WTC11 (cell line): ENCODE results near the gene VARS2. TPM values are rescaled to one million over a fixed set of nuclear protein-coding genes. Genes with fewer than 3 reads are reported as not detected.

Source experiments
- ATAC-seq: fragments of 200-7000 bp; cut with Tn5 transposase; 2 replicates; pipeline ENCODE4 v1.10.0; 2021; ENCODE audit warnings: mild to moderate bottlenecking, moderate library complexity
- CTCF ChIA-PET: fragments of 300-600 bp; sonication (Branson Sonifier 250); formaldehyde crosslinking; loops from one replicate; lab custom pipeline; 2021; ENCODE audit warnings: antibody characterized with exemption; lab: Charles Lee
- POLR2A ChIA-PET: fragments of 350-600 bp; sonication (Branson Sonifier 250); formaldehyde crosslinking; loops from one replicate; lab custom pipeline; 2021; ENCODE audit warnings: antibody characterized with exemption; lab: Charles Lee
- DNase-seq: peaks from one replicate; pipeline ENCODE4 v3.0.0; 2021; ENCODE audit warnings: low spot score
- H3K27ac Mint-ChIP-seq: 2 replicates; pipeline ENCODE4 v1.8.0; 2021; ENCODE audit warnings: mixed read lengths
- H3K27me3 Mint-ChIP-seq: 2 replicates; pipeline ENCODE4 v1.8.0; 2021; ENCODE audit warnings: low read depth, mild to moderate bottlenecking, moderate library complexity, mixed read lengths
- H3K36me3 Mint-ChIP-seq: 2 replicates; pipeline ENCODE4 v1.8.0; 2021; ENCODE audit warnings: mixed read lengths
- H3K4me1 Mint-ChIP-seq: 2 replicates; pipeline ENCODE4 v1.8.0; 2022; ENCODE audit warnings: mixed read lengths
- H3K4me3 Mint-ChIP-seq: 2 replicates; pipeline ENCODE4 v1.8.0; 2021; ENCODE audit warnings: mild to moderate bottlenecking, moderate library complexity, mixed read lengths
- H3K9me3 Mint-ChIP-seq: 2 replicates; pipeline ENCODE4 v1.8.0; 2021; ENCODE audit warnings: mixed read lengths
- ATF1 ChIP-seq: sonication (generic); formaldehyde crosslinking; IDR thresholded peaks from 2 replicates; pipeline ENCODE4 v1.8.1; 2023; ENCODE audit warnings: mild to moderate bottlenecking, moderate library complexity, missing genetic modification reagents
- ATF2 ChIP-seq: sonication (generic); formaldehyde crosslinking; IDR thresholded peaks from 2 replicates; pipeline ENCODE4 v1.8.1; 2022; ENCODE audit warnings: low read depth, missing genetic modification reagents, borderline replicate concordance
- CDX4 ChIP-seq: fragments of 250-450 bp; sonication (Bioruptor Pico); IDR thresholded peaks from 2 replicates; pipeline ENCODE4 v1.9.0; 2021; ENCODE audit warnings: moderate library complexity, mild to moderate bottlenecking, inconsistent platforms, borderline replicate concordance
- CREM ChIP-seq: sonication (generic); formaldehyde crosslinking; IDR thresholded peaks from 2 replicates; pipeline ENCODE4 v1.8.1; 2022; ENCODE audit warnings: mild to moderate bottlenecking, missing genetic modification reagents, moderate library complexity
- ELF4 ChIP-seq: sonication (generic); formaldehyde crosslinking; IDR thresholded peaks from 2 replicates; pipeline ENCODE4 v1.8.1; 2022; ENCODE audit warnings: low read depth, mild to moderate bottlenecking, moderate library complexity, missing genetic modification reagents
- FOXP1 ChIP-seq: sonication (generic); formaldehyde crosslinking; IDR thresholded peaks from 2 replicates; pipeline ENCODE4 v1.8.0; 2022; ENCODE audit warnings: missing genetic modification reagents, mild to moderate bottlenecking, moderate library complexity, borderline replicate concordance
- HMGA2 ChIP-seq: fragments of 250-450 bp; sonication (Bioruptor Pico); IDR thresholded peaks from 2 replicates; pipeline ENCODE4 v1.4.0; 2021; ENCODE audit warnings: mild to moderate bottlenecking, moderate library complexity
- MAX ChIP-seq: sonication (generic); formaldehyde crosslinking; IDR thresholded peaks from 2 replicates; pipeline ENCODE4 v1.8.0; 2022; ENCODE audit warnings: mild to moderate bottlenecking, missing genetic modification reagents
- NFE2L1 ChIP-seq: sonication (generic); formaldehyde crosslinking; IDR thresholded peaks from 2 replicates; pipeline ENCODE4 v1.8.1; 2023; ENCODE audit warnings: missing genetic modification reagents
- NR3C1 ChIP-seq: sonication (generic); formaldehyde crosslinking; conservative IDR thresholded peaks from 2 replicates; pipeline ENCODE4 v1.8.1; 2023; ENCODE audit warnings: low read depth, mild to moderate bottlenecking, missing genetic modification reagents
- RELA ChIP-seq: sonication (generic); formaldehyde crosslinking; IDR thresholded peaks from 2 replicates; pipeline ENCODE4 v1.8.1; 2022; ENCODE audit warnings: missing genetic modification reagents, mild to moderate bottlenecking, borderline replicate concordance
- SMAD3 ChIP-seq: sonication (generic); formaldehyde crosslinking; IDR thresholded peaks from 2 replicates; pipeline ENCODE4 v1.8.0; 2022; ENCODE audit warnings: missing genetic modification reagents, mild to moderate bottlenecking, borderline replicate concordance
- SOX15 ChIP-seq: fragments of 250-450 bp; sonication (Bioruptor Pico); IDR thresholded peaks from 2 replicates; pipeline ENCODE4 v1.9.0; 2021; ENCODE audit warnings: mild to moderate bottlenecking
- TEAD4 ChIP-seq: sonication (generic); formaldehyde crosslinking; IDR thresholded peaks from 2 replicates; pipeline ENCODE4 v1.8.0; 2022; ENCODE audit warnings: mild to moderate bottlenecking, missing genetic modification reagents
- ZNF138 ChIP-seq: sonication (generic); formaldehyde crosslinking; conservative IDR thresholded peaks from 2 replicates; pipeline ENCODE4 v1.8.1; 2022; ENCODE audit warnings: mild to moderate bottlenecking, moderate library complexity, missing genetic modification reagents
- ZNF263 ChIP-seq: sonication (generic); formaldehyde crosslinking; IDR thresholded peaks from 2 replicates; pipeline ENCODE4 v1.8.1; 2022; ENCODE audit warnings: low read depth, mild to moderate bottlenecking, moderate library complexity, missing genetic modification reagents
- ZNF281 ChIP-seq: sonication (generic); formaldehyde crosslinking; IDR thresholded peaks from 2 replicates; pipeline ENCODE4 v1.8.0; 2023; ENCODE audit warnings: mild to moderate bottlenecking, missing genetic modification reagents
- ZNF317 ChIP-seq: sonication (generic); formaldehyde crosslinking; IDR thresholded peaks from 2 replicates; pipeline ENCODE4 v1.8.1; 2023; ENCODE audit warnings: low read depth, mild to moderate bottlenecking, moderate library complexity, missing genetic modification reagents, borderline replicate concordance
- ZNF396 ChIP-seq: fragments of 250-450 bp; sonication (Bioruptor Pico); IDR thresholded peaks from 2 replicates; pipeline ENCODE4 v1.8.0; 2021; ENCODE audit warnings: mild to moderate bottlenecking, moderate library complexity, borderline replicate concordance
- ZNF416 ChIP-seq: fragments of 250-450 bp; sonication (Bioruptor Pico); IDR thresholded peaks from 2 replicates; pipeline ENCODE4 v1.9.0; 2021; ENCODE audit warnings: mild to moderate bottlenecking, inconsistent platforms
- ZNF425 ChIP-seq: fragments of 250-450 bp; sonication (Bioruptor Pico); conservative IDR thresholded peaks from 2 replicates; pipeline ENCODE4 v1.9.0; 2021; ENCODE audit warnings: mild to moderate bottlenecking
- ZNF671 ChIP-seq: fragments of 250-450 bp; sonication (Bioruptor Pico); IDR thresholded peaks from 2 replicates; pipeline ENCODE4 v1.8.0; 2021; ENCODE audit warnings: mild to moderate bottlenecking
- total RNA-seq: library from RNA; stranded (reverse); gene quantifications from 3 replicates; pipeline ENCODE4 v1.2.3, GENCODE V29; 2021
- TF ChIP-seq, protein P1 (sequence below): sonication (generic); formaldehyde crosslinking; IDR thresholded peaks from 2 replicates; pipeline ENCODE4 v1.8.1; 2022; ENCODE audit warnings: mild to moderate bottlenecking, missing genetic modification reagents, moderate library complexity, borderline replicate concordance
- TF ChIP-seq, protein P2 (sequence below): sonication (generic); formaldehyde crosslinking; IDR thresholded peaks from 2 replicates; pipeline ENCODE4 v1.8.1; 2022; ENCODE audit warnings: low read depth, mild to moderate bottlenecking, moderate library complexity, missing genetic modification reagents, borderline replicate concordance

VARS2 gene
- total RNA-seq, 1 experiment from 2014 or later = 65.6 TPM

DNA sequence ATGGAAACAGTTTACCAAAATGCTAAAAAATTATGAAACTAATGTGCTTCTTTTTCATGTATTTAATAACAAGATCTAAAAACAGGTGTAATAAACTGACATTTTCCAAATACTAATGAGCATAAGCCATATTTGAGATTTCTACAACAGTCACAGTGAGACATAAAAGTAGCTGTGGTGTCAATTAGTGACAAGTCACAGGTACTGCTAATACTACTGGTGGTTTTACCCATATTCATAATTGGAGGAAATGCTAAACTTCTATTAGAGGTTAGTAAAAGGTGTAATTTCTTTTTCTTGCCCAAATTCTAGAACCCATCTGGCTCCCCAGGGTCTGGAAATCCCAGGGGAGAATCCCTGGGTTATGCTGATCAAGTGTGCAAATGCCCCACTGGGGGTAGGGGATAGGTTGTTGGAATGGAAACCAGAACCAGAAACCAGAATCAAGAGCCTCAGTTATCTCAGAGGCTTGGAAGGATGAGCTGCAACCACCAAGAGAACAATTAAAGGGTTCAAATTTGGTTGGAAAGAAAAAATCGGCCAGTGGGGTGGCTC is 13.1 kb upstream of the VARS2 start:
- ChIA-PET CTCF (interaction anchor here (1.4 to 1.8 kb wide), 2 partner anchors 13 to 72 kb away, joined by 4 to 6 read pairs; partner anchors contain the start of gene VARS2), POLR2A (interaction anchor here (1.0 kb wide), 1 partner anchor 13 kb away, joined by 3 read pairs; the partner anchor contains the start of gene VARS2)
- no peak for DNase-seq
- H3K4me1 Mint-ChIP-seq = no peaks in the 10 kb centered on the region
- TF ChIP-seq SOX15 (CRISPR knock-in tag) = no peak
- TF ChIP-seq ZNF396 (CRISPR knock-in tag) = no peak
- no peak for TF ChIP-seq MAX (CRISPR knock-in tag)
- no peak for TF ChIP-seq ZNF425
- no peak for TF ChIP-seq CDX4 (CRISPR knock-in tag)
- TF ChIP-seq ELF4 (CRISPR knock-in tag) = no peak
- TF ChIP-seq CREM (CRISPR knock-in tag) = no peak
- TF ChIP-seq ATF1 = no peak
- TF ChIP-seq NR3C1 (CRISPR knock-in tag) = no peak
- no peak for TF ChIP-seq ZNF263
- H3K4me3 Mint-ChIP-seq = no peak overlapping the region
- H3K9me3 Mint-ChIP-seq = no peaks in the 10 kb centered on the region
- H3K27ac Mint-ChIP-seq = no peak overlapping the region
- ATAC-seq = no peak
- H3K27me3 Mint-ChIP-seq = no peaks in the 10 kb centered on the region; the same call in 1 of the 2 replicates
- peaks cover 29% of the 10 kb centered on the region for H3K36me3 Mint-ChIP-seq

- H3K4me1 Mint-ChIP-seq = no peaks in the 10 kb centered on the region
- no peak overlapping the region for H3K4me3 Mint-ChIP-seq
- H3K27ac Mint-ChIP-seq = no peak overlapping the region
- DNase-seq = no peak
- H3K9me3 Mint-ChIP-seq = no peaks in the 10 kb centered on the region
- H3K36me3 Mint-ChIP-seq = peaks cover 26% of the 10 kb centered on the region
- ATAC-seq = no peak
- ChIA-PET CTCF (interaction anchor here (0.7 to 1.4 kb wide), 2 partner anchors 13 to 18 kb away, joined by 4 to 6 read pairs; partner anchors contain the start of gene VARS2), POLR2A (interaction anchor here (1.0 kb wide), 1 partner anchor 12 kb away, joined by 3 read pairs; the partner anchor contains the start of gene VARS2)
- no peaks in the 10 kb centered on the region; the same call in 1 of the 2 replicates for H3K27me3 Mint-ChIP-seq
- TF ChIP-seq ZNF138 (CRISPR knock-in tag) = no peak
- TF ChIP-seq ZNF416 (CRISPR knock-in tag) = no peak
- TF ChIP-seq ZNF263 = no peak
- TF ChIP-seq NFE2L1 (CRISPR knock-in tag) = no peak
- no peak for TF ChIP-seq ZNF317
- TF ChIP-seq, protein P1, sequence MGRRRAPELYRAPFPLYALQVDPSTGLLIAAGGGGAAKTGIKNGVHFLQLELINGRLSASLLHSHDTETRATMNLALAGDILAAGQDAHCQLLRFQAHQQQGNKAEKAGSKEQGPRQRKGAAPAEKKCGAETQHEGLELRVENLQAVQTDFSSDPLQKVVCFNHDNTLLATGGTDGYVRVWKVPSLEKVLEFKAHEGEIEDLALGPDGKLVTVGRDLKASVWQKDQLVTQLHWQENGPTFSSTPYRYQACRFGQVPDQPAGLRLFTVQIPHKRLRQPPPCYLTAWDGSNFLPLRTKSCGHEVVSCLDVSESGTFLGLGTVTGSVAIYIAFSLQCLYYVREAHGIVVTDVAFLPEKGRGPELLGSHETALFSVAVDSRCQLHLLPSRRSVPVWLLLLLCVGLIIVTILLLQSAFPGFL = no peak
- no peak for TF ChIP-seq ZNF396 (CRISPR knock-in tag)
- no peak for TF ChIP-seq ATF2 (CRISPR knock-in tag)
- TF ChIP-seq ZNF671 (CRISPR knock-in tag) = no peak
- TF ChIP-seq ZNF281 = no peak
- no peak for TF ChIP-seq SMAD3 (CRISPR knock-in tag)
- TF ChIP-seq CDX4 (CRISPR knock-in tag) = no peak
- no peak for TF ChIP-seq TEAD4 (CRISPR knock-in tag)
- TF ChIP-seq, protein P2, sequence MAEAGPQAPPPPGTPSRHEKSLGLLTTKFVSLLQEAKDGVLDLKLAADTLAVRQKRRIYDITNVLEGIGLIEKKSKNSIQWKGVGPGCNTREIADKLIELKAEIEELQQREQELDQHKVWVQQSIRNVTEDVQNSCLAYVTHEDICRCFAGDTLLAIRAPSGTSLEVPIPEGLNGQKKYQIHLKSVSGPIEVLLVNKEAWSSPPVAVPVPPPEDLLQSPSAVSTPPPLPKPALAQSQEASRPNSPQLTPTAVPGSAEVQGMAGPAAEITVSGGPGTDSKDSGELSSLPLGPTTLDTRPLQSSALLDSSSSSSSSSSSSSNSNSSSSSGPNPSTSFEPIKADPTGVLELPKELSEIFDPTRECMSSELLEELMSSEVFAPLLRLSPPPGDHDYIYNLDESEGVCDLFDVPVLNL (CRISPR knock-in tag) = no peak
- no peak for TF ChIP-seq RELA (CRISPR knock-in tag)
- no peak for TF ChIP-seq FOXP1 (CRISPR knock-in tag)
- no peak for TF ChIP-seq HMGA2 (CRISPR knock-in tag)
Observed at GRCh38 chr6:30901436-30901835, 12.6 kb upstream of the VARS2 start.
